T-helper 17 cell (primary cell): Measurements from ENCODE around the gene RDH12. TPM values are rescaled to one million over a fixed set of nuclear protein-coding genes. Genes with fewer than 3 reads are reported as not detected.

ENCODE experiments used
- ATAC-seq: fragments of 150-1000 bp; cut with Tn5 transposase; 2 replicates; pipeline ENCODE4 v1.10.0; 2021; ENCODE audit warnings: mild to moderate bottlenecking, moderate library complexity
- DNase-seq, 3 donors: peaks; one replicate each; pipeline versions ENCODE4 v3.0.0 to v3.0.0-alpha.2; 2020 to 2021
- H3K9me3 ChIP-seq: one replicate; pipeline ENCODE4 v1.7.0; 2013; ENCODE audit warnings: low read length, mild to moderate bottlenecking; ENCODE audit not compliant: control insufficient read depth, poor library complexity, severe bottlenecking
- H3K27ac Mint-ChIP-seq: one replicate; pipeline ENCODE4 v1.8.0; 2022; ENCODE audit warnings: mild to moderate bottlenecking, moderate library complexity, mixed read lengths
- H3K27me3 Mint-ChIP-seq: one replicate; pipeline ENCODE4 v1.8.0; 2022; ENCODE audit warnings: mixed read lengths
- H3K36me3 Mint-ChIP-seq: one replicate; pipeline ENCODE4 v1.8.0; 2022; ENCODE audit warnings: low read depth, mixed read lengths
- H3K4me1 Mint-ChIP-seq: one replicate; pipeline ENCODE4 v1.8.0; 2022; ENCODE audit warnings: mild to moderate bottlenecking, mixed read lengths
- H3K4me3 Mint-ChIP-seq: one replicate; pipeline ENCODE4 v1.8.0; 2022; ENCODE audit warnings: mild to moderate bottlenecking, moderate library complexity, mixed read lengths
- total RNA-seq, 4 donors: library from RNA in 2 of 4; stranded (reverse) in 2 of 4; gene quantifications; one replicate each; pipeline ENCODE4 v1.2.3 and lab custom pipeline; 2022 to 2026

RDH12 gene
- total RNA-seq, 2 donors from 2014 or later = not detected

GRCh38 chr14:67738740-67739504 lies 37.2 kb downstream of the RDH12 start:
- H3K4me3 Mint-ChIP-seq = no peak overlapping the region
- H3K27ac Mint-ChIP-seq = peak overlapping the region; percentile 65
- no peaks in the 10 kb centered on the region for H3K27me3 Mint-ChIP-seq
- H3K9me3 ChIP-seq = no peaks in the 10 kb centered on the region
- ATAC-seq (peak; percentile 85), DNase-seq (no peak)
- H3K36me3 Mint-ChIP-seq = no peaks in the 10 kb centered on the region
- peaks cover 8% of the 10 kb centered on the region for H3K4me1 Mint-ChIP-seq

- Mint-ChIP-seq H3K27me3 (no peaks in the 10 kb centered on the region), H3K4me3 (no peak overlapping the region), H3K27ac (no peak overlapping the region), H3K36me3 (no peaks in the 10 kb centered on the region), H3K4me1 (peaks cover 5% of the 10 kb centered on the region)
- no peaks in the 10 kb centered on the region for H3K9me3 ChIP-seq
- no peak for DNase-seq
- ATAC-seq = no peak
Observed at GRCh38 chr14:67744046-67744445, 42.4 kb downstream of the RDH12 start.

GRCh38 chr14:67746927-67747326 lies 45.2 kb downstream of the RDH12 start:
- DNase-seq = no peak
- Mint-ChIP-seq H3K36me3 (peaks cover 3% of the 10 kb centered on the region), H3K27ac (no peak overlapping the region), H3K4me3 (no peak overlapping the region), H3K27me3 (no peaks in the 10 kb centered on the region), H3K4me1 (no peaks in the 10 kb centered on the region)
- ATAC-seq = no peak
- H3K9me3 ChIP-seq = no peaks in the 10 kb centered on the region

- H3K4me1 Mint-ChIP-seq = no peaks in the 10 kb centered on the region
- H3K36me3 Mint-ChIP-seq = peaks cover 6% of the 10 kb centered on the region
- H3K27ac Mint-ChIP-seq = no peak overlapping the region
Observed at GRCh38 chr14:67748312-67748711, 46.6 kb downstream of the RDH12 start.

GRCh38 chr14:67749341-67750084 lies 47.8 kb downstream of the RDH12 start:
- DNase-seq = no peak
- peak overlapping the region; percentile 14 for H3K27ac Mint-ChIP-seq

More at GRCh38 chr14:67748312-67748711, 46.6 kb downstream of the RDH12 start:
- Mint-ChIP-seq H3K27me3 (no peaks in the 10 kb centered on the region), H3K4me3 (no peak overlapping the region)
- H3K9me3 ChIP-seq = no peaks in the 10 kb centered on the region
- no peak for ATAC-seq
- DNase-seq = no peak

GRCh38 chr14:67756496-67756895 lies 54.8 kb downstream of the RDH12 start:
- Mint-ChIP-seq H3K4me3 (no peak overlapping the region), H3K27ac (peak overlapping the region; percentile 14), H3K36me3 (peaks cover 23% of the 10 kb centered on the region), H3K4me1 (peaks cover 2% of the 10 kb centered on the region), H3K27me3 (no peaks in the 10 kb centered on the region)
- ATAC-seq = no peak
- no peak for DNase-seq
- H3K9me3 ChIP-seq = no peaks in the 10 kb centered on the region

More at GRCh38 chr14:67749341-67750084, 47.8 kb downstream of the RDH12 start:
- Mint-ChIP-seq H3K36me3 (peaks cover 13% of the 10 kb centered on the region), H3K27me3 (no peaks in the 10 kb centered on the region), H3K4me1 (no peaks in the 10 kb centered on the region), H3K4me3 (no peak overlapping the region)
- H3K9me3 ChIP-seq = no peaks in the 10 kb centered on the region
- ATAC-seq = no peak

GRCh38 chr14:67757175-67757574 lies 55.5 kb downstream of the RDH12 start:
- Mint-ChIP-seq H3K4me1 (peaks cover 2% of the 10 kb centered on the region), H3K36me3 (peaks cover 20% of the 10 kb centered on the region), H3K27ac (peak overlapping the region; percentile 14), H3K27me3 (no peaks in the 10 kb centered on the region), H3K4me3 (no peak overlapping the region)
- no peak for ATAC-seq
- H3K9me3 ChIP-seq = no peaks in the 10 kb centered on the region
- DNase-seq = no peak

GRCh38 chr14:67759916-67760315 lies 58.2 kb downstream of the RDH12 start:
- no peak overlapping the region for H3K27ac Mint-ChIP-seq
- H3K27me3 Mint-ChIP-seq = no peaks in the 10 kb centered on the region
- DNase-seq = no peak
- no peaks in the 10 kb centered on the region for H3K9me3 ChIP-seq
- H3K4me3 Mint-ChIP-seq = no peak overlapping the region
- H3K36me3 Mint-ChIP-seq = peaks cover 14% of the 10 kb centered on the region
- H3K4me1 Mint-ChIP-seq = peaks cover 2% of the 10 kb centered on the region
- ATAC-seq = no peak

GRCh38 chr14:67762051-67762450 lies 60.4 kb downstream of the RDH12 start:
- peaks cover 2% of the 10 kb centered on the region for H3K4me1 Mint-ChIP-seq
- no peak overlapping the region for H3K27ac Mint-ChIP-seq
- no peaks in the 10 kb centered on the region for H3K9me3 ChIP-seq
- H3K27me3 Mint-ChIP-seq = no peaks in the 10 kb centered on the region
- no peak for DNase-seq
- H3K4me3 Mint-ChIP-seq = no peak overlapping the region
- peaks cover 9% of the 10 kb centered on the region for H3K36me3 Mint-ChIP-seq
- ATAC-seq = no peak

GRCh38 chr14:67763158-67763822 lies 61.6 kb downstream of the RDH12 start:
- H3K9me3 ChIP-seq = no peaks in the 10 kb centered on the region
- no peak for DNase-seq
- H3K4me1 Mint-ChIP-seq = peaks cover 3% of the 10 kb centered on the region
- ATAC-seq = no peak
- H3K4me3 Mint-ChIP-seq = no peak overlapping the region
- no peak overlapping the region for H3K27ac Mint-ChIP-seq
- H3K36me3 Mint-ChIP-seq = peaks cover 14% of the 10 kb centered on the region
- no peaks in the 10 kb centered on the region for H3K27me3 Mint-ChIP-seq

- peak overlapping the region; percentile 61 for H3K27ac Mint-ChIP-seq
- no peaks in the 10 kb centered on the region for H3K27me3 Mint-ChIP-seq
- no peaks in the 10 kb centered on the region for H3K9me3 ChIP-seq
- peaks cover 14% of the 10 kb centered on the region for H3K36me3 Mint-ChIP-seq
- H3K4me3 Mint-ChIP-seq = no peak overlapping the region
- ATAC-seq = no peak
- H3K4me1 Mint-ChIP-seq = peaks cover 3% of the 10 kb centered on the region
- DNase-seq = no peak
Observed at GRCh38 chr14:67764496-67764895, 62.8 kb downstream of the RDH12 start.

- DNase-seq = no peak
- no peak for ATAC-seq
- H3K27ac Mint-ChIP-seq = peak overlapping the region; percentile 61
- peaks cover 3% of the 10 kb centered on the region for H3K4me1 Mint-ChIP-seq
- peaks cover 14% of the 10 kb centered on the region for H3K36me3 Mint-ChIP-seq
- H3K9me3 ChIP-seq = no peaks in the 10 kb centered on the region
- H3K4me3 Mint-ChIP-seq = no peak overlapping the region
- no peaks in the 10 kb centered on the region for H3K27me3 Mint-ChIP-seq
Observed at GRCh38 chr14:67765192-67765834, 63.6 kb downstream of the RDH12 start.
